ENCODE measurements around the gene EXOC4. TPM values are rescaled to one million over a fixed set of nuclear protein-coding genes. Genes with fewer than 3 reads are reported as not detected.

Gene EXOC4
- total and polyA plus RNA-seq, 7 donors: 16.4 to 76.7 (median 50.7) TPM

DNA sequence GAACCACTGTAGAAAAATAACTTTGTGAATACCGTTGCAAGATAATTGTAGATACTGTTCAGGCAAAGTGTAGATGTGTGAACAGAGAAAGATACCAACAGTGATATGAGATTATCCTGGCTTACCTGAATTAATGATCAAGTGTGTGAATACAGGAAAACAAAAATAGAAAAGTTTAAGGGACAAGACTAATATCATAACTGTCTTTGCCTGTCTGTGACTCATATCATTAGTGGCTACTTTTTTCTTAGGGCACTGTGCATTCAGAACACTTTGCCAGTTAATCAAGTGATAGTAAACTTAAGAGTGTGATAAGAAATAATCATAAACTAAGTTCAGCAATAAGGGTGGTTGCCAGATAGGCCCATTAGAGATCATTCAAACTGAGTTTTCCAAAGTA lies 551.2 kb downstream of the EXOC4 start:
- Histone ChIP-seq H3K27ac (no peak overlapping the region), H3K4me3 (no peak overlapping the region), H3K36me3 (no peaks in the 10 kb centered on the region), H3K27me3 (no peaks in the 10 kb centered on the region), H3K4me1 (no peaks in the 10 kb centered on the region), H3K9me3 (no peaks in the 10 kb centered on the region)
- intact Hi-C loops (cut with DNase I): no loop called here
- 86 to 91% methylated on average over 1 of the region's 1 CpG for WGBS, 2 donors
- DNase-seq: no peak
- no peak for TF ChIP-seq EP300 (IDR thresholded peaks at IDR 0.05)
- TF ChIP-seq POLR2AphosphoS5 (IDR thresholded peaks at IDR 0.05): no peak
- TF ChIP-seq POLR2A (IDR thresholded peaks at IDR 0.05): no peak
- TF ChIP-seq, protein P1, sequence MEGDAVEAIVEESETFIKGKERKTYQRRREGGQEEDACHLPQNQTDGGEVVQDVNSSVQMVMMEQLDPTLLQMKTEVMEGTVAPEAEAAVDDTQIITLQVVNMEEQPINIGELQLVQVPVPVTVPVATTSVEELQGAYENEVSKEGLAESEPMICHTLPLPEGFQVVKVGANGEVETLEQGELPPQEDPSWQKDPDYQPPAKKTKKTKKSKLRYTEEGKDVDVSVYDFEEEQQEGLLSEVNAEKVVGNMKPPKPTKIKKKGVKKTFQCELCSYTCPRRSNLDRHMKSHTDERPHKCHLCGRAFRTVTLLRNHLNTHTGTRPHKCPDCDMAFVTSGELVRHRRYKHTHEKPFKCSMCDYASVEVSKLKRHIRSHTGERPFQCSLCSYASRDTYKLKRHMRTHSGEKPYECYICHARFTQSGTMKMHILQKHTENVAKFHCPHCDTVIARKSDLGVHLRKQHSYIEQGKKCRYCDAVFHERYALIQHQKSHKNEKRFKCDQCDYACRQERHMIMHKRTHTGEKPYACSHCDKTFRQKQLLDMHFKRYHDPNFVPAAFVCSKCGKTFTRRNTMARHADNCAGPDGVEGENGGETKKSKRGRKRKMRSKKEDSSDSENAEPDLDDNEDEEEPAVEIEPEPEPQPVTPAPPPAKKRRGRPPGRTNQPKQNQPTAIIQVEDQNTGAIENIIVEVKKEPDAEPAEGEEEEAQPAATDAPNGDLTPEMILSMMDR (IDR thresholded peaks at IDR 0.05): no peak

- H3K27me3 ChIP-seq: no peaks in the 10 kb centered on the region
Measured at GRCh38 chr7:133805426-133805825, 552.5 kb downstream of the EXOC4 start.

GRCh38 chr7:133807624-133808492 lies 555.0 kb downstream of the EXOC4 start:
- DNase-seq: no peak
- Histone ChIP-seq H3K4me1 (no peaks in the 10 kb centered on the region), H3K36me3 (no peaks in the 10 kb centered on the region), H3K27me3 (no peaks in the 10 kb centered on the region), H3K9me3 (no peaks in the 10 kb centered on the region), H3K27ac (no peak overlapping the region), H3K4me3 (no peak overlapping the region)
- 63 to 72% methylated on average over 7 of the region's 7 CpGs for WGBS, 2 donors
- TF ChIP-seq POLR2A (IDR thresholded peaks at IDR 0.05) (no peak), EP300 (IDR thresholded peaks at IDR 0.05) (no peak), POLR2AphosphoS5 (IDR thresholded peaks at IDR 0.05) (no peak)
- TF ChIP-seq, protein P1 (IDR thresholded peaks at IDR 0.05): no peak
- intact Hi-C loops (cut with DNase I): no loop called here

More at GRCh38 chr7:133805426-133805825, 552.5 kb downstream of the EXOC4 start:
- 84 to 86% methylated on average over 2 of the region's 2 CpGs for WGBS, 2 donors
- H3K36me3 ChIP-seq: no peaks in the 10 kb centered on the region
- H3K27ac ChIP-seq: no peak overlapping the region
- no peaks in the 10 kb centered on the region for H3K4me1 ChIP-seq
- H3K9me3 ChIP-seq: no peaks in the 10 kb centered on the region
- H3K4me3 ChIP-seq: no peak overlapping the region
- TF ChIP-seq POLR2A (IDR thresholded peaks at IDR 0.05): no peak
- no peak for TF ChIP-seq POLR2AphosphoS5 (IDR thresholded peaks at IDR 0.05)
- no peak for TF ChIP-seq EP300 (IDR thresholded peaks at IDR 0.05)
- TF ChIP-seq, protein P1 (IDR thresholded peaks at IDR 0.05): no peak
- intact Hi-C loops (cut with DNase I): no loop called here
- no peak for DNase-seq

GRCh38 chr7:133808493-133808866 lies 555.6 kb downstream of the EXOC4 start:
- no peaks in the 10 kb centered on the region for H3K9me3 ChIP-seq
- TF ChIP-seq, protein P1 (IDR thresholded peaks at IDR 0.05): no peak
- TF ChIP-seq POLR2A (IDR thresholded peaks at IDR 0.05) (no peak), POLR2AphosphoS5 (IDR thresholded peaks at IDR 0.05) (no peak), EP300 (IDR thresholded peaks at IDR 0.05) (no peak)
- H3K27me3 ChIP-seq: no peaks in the 10 kb centered on the region
- H3K4me1 ChIP-seq: no peaks in the 10 kb centered on the region
- no peak overlapping the region for H3K4me3 ChIP-seq
- intact Hi-C loops (cut with DNase I): no loop called here
- WGBS, 2 donors: 96 to 99% methylated on average over 2 of the region's 2 CpGs
- H3K27ac ChIP-seq: no peak overlapping the region
- DNase-seq: no peak
- H3K36me3 ChIP-seq: no peaks in the 10 kb centered on the region

Data from sigmoid colon (tissue), 7 donors.